Measurements from ENCODE around the gene KIF1A.
"Not testable (repeated sequence)": the region's sequence is repeated elsewhere in the genome, so short reads cannot be mapped to it uniquely, and the experiment has no call there.

KIF1A gene

GRCh38 chr2:240701736-240702639 is 118.0 kb downstream of the KIF1A start:
- 92 to 95% methylated on average over 30 of the region's 30 CpGs for WGBS, 2 experiments
- no peaks in the 10 kb centered on the region for H3K9me3 ChIP-seq (ENCODE audit: control insufficient read depth, low read length)
- H3K36me3 ChIP-seq (ENCODE audit: control insufficient read depth, insufficient read depth, low read length): no peaks in the 10 kb centered on the region
- no peaks in the 10 kb centered on the region for H3K4me1 ChIP-seq (ENCODE audit: control insufficient read depth, insufficient read depth, low read length)
- H3K27ac ChIP-seq (ENCODE audit: insufficient read depth, low read depth, low read length, poor library complexity, severe bottlenecking): no peak overlapping the region
- H3K4me3 ChIP-seq (ENCODE audit: insufficient read depth, low read depth, low read length): no peak overlapping the region
- H3K27me3 ChIP-seq (ENCODE audit: control insufficient read depth, insufficient read depth, low read length, poor library complexity, severe bottlenecking): no peaks in the 10 kb centered on the region

GRCh38 chr2:240701091-240701735 is 118.8 kb downstream of the KIF1A start:
- Histone ChIP-seq H3K4me3 (ENCODE audit: insufficient read depth, low read depth, low read length) (no peak overlapping the region), H3K4me1 (ENCODE audit: control insufficient read depth, insufficient read depth, low read length) (no peaks in the 10 kb centered on the region), H3K27ac (ENCODE audit: insufficient read depth, low read depth, low read length, poor library complexity, severe bottlenecking) (no peak overlapping the region), H3K36me3 (ENCODE audit: control insufficient read depth, insufficient read depth, low read length) (no peaks in the 10 kb centered on the region), H3K9me3 (ENCODE audit: control insufficient read depth, low read length) (no peaks in the 10 kb centered on the region), H3K27me3 (ENCODE audit: control insufficient read depth, insufficient read depth, low read length, poor library complexity, severe bottlenecking) (no peaks in the 10 kb centered on the region)
- WGBS, 2 experiments: 95 to 96% methylated on average over 67 of the region's 67 CpGs

GRCh38 chr2:240700616-240701015 is 119.4 kb downstream of the KIF1A start:
- H3K4me1 ChIP-seq (ENCODE audit: control insufficient read depth, insufficient read depth, low read length); H3K27ac ChIP-seq (ENCODE audit: insufficient read depth, low read depth, low read length, poor library complexity, severe bottlenecking); H3K27me3 ChIP-seq (ENCODE audit: control insufficient read depth, insufficient read depth, low read length, poor library complexity, severe bottlenecking); H3K36me3 ChIP-seq (ENCODE audit: control insufficient read depth, insufficient read depth, low read length); H3K9me3 ChIP-seq (ENCODE audit: control insufficient read depth, low read length); H3K4me3 ChIP-seq (ENCODE audit: insufficient read depth, low read depth, low read length): not testable (repeated sequence)
- WGBS, 2 experiments: 89 to 90% methylated on average over 17 to 18 of the region's 21 CpGs

GRCh38 chr2:240699835-240700234 is 120.2 kb downstream of the KIF1A start:
- not testable (repeated sequence) for H3K27me3 ChIP-seq (ENCODE audit: control insufficient read depth, insufficient read depth, low read length, poor library complexity, severe bottlenecking); H3K27ac ChIP-seq (ENCODE audit: insufficient read depth, low read depth, low read length, poor library complexity, severe bottlenecking); H3K9me3 ChIP-seq (ENCODE audit: control insufficient read depth, low read length); H3K4me1 ChIP-seq (ENCODE audit: control insufficient read depth, insufficient read depth, low read length); H3K36me3 ChIP-seq (ENCODE audit: control insufficient read depth, insufficient read depth, low read length); H3K4me3 ChIP-seq (ENCODE audit: insufficient read depth, low read depth, low read length)
- 74 to 77% methylated on average over 8 of the region's 8 CpGs for WGBS, 2 experiments

- H3K27ac ChIP-seq (ENCODE audit: insufficient read depth, low read depth, low read length, poor library complexity, severe bottlenecking); H3K4me1 ChIP-seq (ENCODE audit: control insufficient read depth, insufficient read depth, low read length); H3K27me3 ChIP-seq (ENCODE audit: control insufficient read depth, insufficient read depth, low read length, poor library complexity, severe bottlenecking); H3K36me3 ChIP-seq (ENCODE audit: control insufficient read depth, insufficient read depth, low read length); H3K9me3 ChIP-seq (ENCODE audit: control insufficient read depth, low read length); H3K4me3 ChIP-seq (ENCODE audit: insufficient read depth, low read depth, low read length): not testable (repeated sequence)
- 62 to 73% methylated on average over 3 to 4 of the region's 33 CpGs for WGBS, 2 experiments
Observed at GRCh38 chr2:240698852-240699561, 121.0 kb downstream of the KIF1A start.

- H3K27ac ChIP-seq (ENCODE audit: insufficient read depth, low read depth, low read length, poor library complexity, severe bottlenecking); H3K4me3 ChIP-seq (ENCODE audit: insufficient read depth, low read depth, low read length); H3K36me3 ChIP-seq (ENCODE audit: control insufficient read depth, insufficient read depth, low read length); H3K27me3 ChIP-seq (ENCODE audit: control insufficient read depth, insufficient read depth, low read length, poor library complexity, severe bottlenecking); H3K9me3 ChIP-seq (ENCODE audit: control insufficient read depth, low read length); H3K4me1 ChIP-seq (ENCODE audit: control insufficient read depth, insufficient read depth, low read length): not testable (repeated sequence)
- 78 to 93% methylated on average over 2 to 3 of the region's 13 CpGs for WGBS, 2 experiments
Observed at GRCh38 chr2:240696469-240696868, 123.5 kb downstream of the KIF1A start.

- no CpG with 5 or more reads among the region's 19 CpGs for WGBS, 2 experiments
Observed at GRCh38 chr2:240695593-240695992, 124.4 kb downstream of the KIF1A start.

GRCh38 chr2:240694304-240694703 is 125.7 kb downstream of the KIF1A start:
- H3K4me1 ChIP-seq (ENCODE audit: control insufficient read depth, insufficient read depth, low read length); H3K27ac ChIP-seq (ENCODE audit: insufficient read depth, low read depth, low read length, poor library complexity, severe bottlenecking); H3K36me3 ChIP-seq (ENCODE audit: control insufficient read depth, insufficient read depth, low read length); H3K27me3 ChIP-seq (ENCODE audit: control insufficient read depth, insufficient read depth, low read length, poor library complexity, severe bottlenecking); H3K4me3 ChIP-seq (ENCODE audit: insufficient read depth, low read depth, low read length); H3K9me3 ChIP-seq (ENCODE audit: control insufficient read depth, low read length): not testable (repeated sequence)
- WGBS, 2 experiments: no CpG with 5 or more reads among the region's 12 CpGs

More at GRCh38 chr2:240695593-240695992, 124.4 kb downstream of the KIF1A start:
- H3K27me3 ChIP-seq (ENCODE audit: control insufficient read depth, insufficient read depth, low read length, poor library complexity, severe bottlenecking); H3K36me3 ChIP-seq (ENCODE audit: control insufficient read depth, insufficient read depth, low read length); H3K4me3 ChIP-seq (ENCODE audit: insufficient read depth, low read depth, low read length); H3K9me3 ChIP-seq (ENCODE audit: control insufficient read depth, low read length); H3K4me1 ChIP-seq (ENCODE audit: control insufficient read depth, insufficient read depth, low read length); H3K27ac ChIP-seq (ENCODE audit: insufficient read depth, low read depth, low read length, poor library complexity, severe bottlenecking): not testable (repeated sequence)

- H3K9me3 ChIP-seq (ENCODE audit: control insufficient read depth, low read length); H3K27ac ChIP-seq (ENCODE audit: insufficient read depth, low read depth, low read length, poor library complexity, severe bottlenecking); H3K36me3 ChIP-seq (ENCODE audit: control insufficient read depth, insufficient read depth, low read length); H3K27me3 ChIP-seq (ENCODE audit: control insufficient read depth, insufficient read depth, low read length, poor library complexity, severe bottlenecking); H3K4me1 ChIP-seq (ENCODE audit: control insufficient read depth, insufficient read depth, low read length); H3K4me3 ChIP-seq (ENCODE audit: insufficient read depth, low read depth, low read length): not testable (repeated sequence)
- WGBS, 2 experiments: 90 to 93% methylated on average over 9 to 10 of the region's 34 CpGs
Observed at GRCh38 chr2:240692583-240693561, 127.1 kb downstream of the KIF1A start.

All from ectodermal cell (in vitro differentiated cells).